ENCODE results near the gene TENM3. TPM values are rescaled to one million over a fixed set of nuclear protein-coding genes. Genes with fewer than 3 reads are reported as not detected.

The TENM3 gene
- polyA plus RNA-seq, 1 of the 3 experiments (the other 2 are of a cell fraction) = 10.4 TPM

- Histone ChIP-seq H3K79me2 (ENCODE audit: insufficient read depth) (no peaks in the 10 kb centered on the region), H3K4me3 (ENCODE audit: low read depth in 2 of 2, low read length in 1 of 2) (no peak overlapping the region), H3K9me3 (no peaks in the 10 kb centered on the region), H3K36me3 (replicated peaks in 1 of 2; ENCODE audit: control insufficient read depth in 1 of 2, insufficient read depth in 2 of 2, low read length in 1 of 2) (peaks cover 4 to 20% of the 10 kb centered on the region in 2 experiments), H3K4me2 (no peak overlapping the region), H3K9ac (no peak overlapping the region), H3F3A (replicated peaks; ENCODE audit: insufficient read depth) (no peaks in the 10 kb centered on the region), H3K27ac (ENCODE audit: low read depth in 2 of 2, low read length in 1 of 2) (no peak overlapping the region), H4K20me1 (ENCODE audit: insufficient read depth) (no peaks in the 10 kb centered on the region), H3K4me1 (ENCODE audit: control insufficient read depth in 1 of 2, insufficient read depth in 2 of 2, low read depth in 1 of 2, low read length in 1 of 2) (no peaks in the 10 kb centered on the region; a peak in 2 of 4 replicates), H3K27me3 (ENCODE audit: insufficient read depth) (no peaks in the 10 kb centered on the region), H3K9me2 (no peaks in the 10 kb centered on the region), H2AFZ (ENCODE audit: low read depth) (no peak overlapping the region)
- DNase-seq = no peak
- POLR2A ChIA-PET = no interaction called here
- CTCF ChIA-PET = no interaction called here
- 83% methylated on average over 4 of the region's 4 CpGs for WGBS (ENCODE audit: low lambda C conversion rate)
- TF ChIP-seq RXRA (IDR thresholded peaks at IDR 0.05; ENCODE audit: borderline replicate concordance, low read depth) (no peak), MEF2A (IDR thresholded peaks at IDR 0.05; ENCODE audit: borderline replicate concordance, low read depth) (no peak), FOXM1 (IDR thresholded peaks at IDR 0.05; ENCODE audit: low read depth) (no peak), IRF3 (IDR thresholded peaks at IDR 0.05; ENCODE audit: low read depth, low read length) (no peak), MAX (IDR thresholded peaks at IDR 0.05; ENCODE audit: low read depth) (no peak), CTCF (IDR thresholded peaks at IDR 0.05) (no peak), EZH2phosphoT487 (IDR thresholded peaks at IDR 0.05; ENCODE audit: borderline replicate concordance, low read depth) (no peak), TEAD4 (IDR thresholded peaks at IDR 0.05; ENCODE audit: borderline replicate concordance, insufficient read depth) (no peak)
Observed at GRCh38 chr4:182678590-182678989, 435.4 kb downstream of the TENM3 start.

- Histone ChIP-seq H2AFZ (ENCODE audit: low read depth) (no peak overlapping the region), H4K20me1 (ENCODE audit: insufficient read depth) (no peaks in the 10 kb centered on the region), H3K9ac (no peak overlapping the region), H3K9me2 (no peaks in the 10 kb centered on the region), H3K36me3 (replicated peaks in 1 of 2; ENCODE audit: control insufficient read depth in 1 of 2, insufficient read depth in 2 of 2, low read length in 1 of 2) (peaks cover 4 to 14% of the 10 kb centered on the region in 2 experiments), H3K9me3 (no peaks in the 10 kb centered on the region), H3F3A (replicated peaks; ENCODE audit: insufficient read depth) (no peaks in the 10 kb centered on the region), H3K4me2 (no peak overlapping the region), H3K27me3 (ENCODE audit: insufficient read depth) (no peaks in the 10 kb centered on the region), H3K4me1 (ENCODE audit: control insufficient read depth in 1 of 2, insufficient read depth in 2 of 2, low read depth in 1 of 2, low read length in 1 of 2) (no peaks in the 10 kb centered on the region; a peak in 2 of 4 replicates), H3K4me3 (ENCODE audit: low read depth in 2 of 2, low read length in 1 of 2) (no peak overlapping the region), H3K27ac (ENCODE audit: low read depth in 2 of 2, low read length in 1 of 2) (no peak overlapping the region), H3K79me2 (ENCODE audit: insufficient read depth) (no peaks in the 10 kb centered on the region)
- POLR2A ChIA-PET = no interaction called here
- no peak for DNase-seq
- TF ChIP-seq JUND (IDR thresholded peaks at IDR 0.05) (no peak), RFX5 (IDR thresholded peaks at IDR 0.05; ENCODE audit: low read length) (no peak), USF1 (IDR thresholded peaks at IDR 0.05; ENCODE audit: borderline replicate concordance, low read depth) (no peak), RXRA (IDR thresholded peaks at IDR 0.05; ENCODE audit: borderline replicate concordance, low read depth) (no peak), YY1 (IDR thresholded peaks at IDR 0.05; ENCODE audit: low read depth) (no peak), TEAD4 (IDR thresholded peaks at IDR 0.05; ENCODE audit: borderline replicate concordance, insufficient read depth) (no peak), EP300 (IDR thresholded peaks at IDR 0.05; ENCODE audit: borderline replicate concordance in 1 of 2, low read depth in 1 of 2, low read length in 1 of 2) (no peak), RCOR1 (IDR thresholded peaks at IDR 0.05; ENCODE audit: low read length) (no peak)
- WGBS (ENCODE audit: low lambda C conversion rate) = 95% methylated on average over 11 of the region's 11 CpGs
- CTCF ChIA-PET = no interaction called here
Observed at GRCh38 chr4:182679533-182679932, 436.3 kb downstream of the TENM3 start.
